WTC11 (cell line): ENCODE data around the gene TMED4. TPM values are rescaled to one million over a fixed set of nuclear protein-coding genes. Genes with fewer than 3 reads are reported as not detected.

ENCODE experiments used
- ATAC-seq: fragments of 200-7000 bp; cut with Tn5 transposase; 2 replicates; pipeline ENCODE4 v1.10.0; 2021; ENCODE audit warnings: mild to moderate bottlenecking, moderate library complexity
- CTCF ChIA-PET: fragments of 300-600 bp; sonication (Branson Sonifier 250); formaldehyde crosslinking; loops from one replicate; lab custom pipeline; 2021; ENCODE audit warnings: antibody characterized with exemption; lab: Charles Lee
- POLR2A ChIA-PET: fragments of 350-600 bp; sonication (Branson Sonifier 250); formaldehyde crosslinking; loops from one replicate; lab custom pipeline; 2021; ENCODE audit warnings: antibody characterized with exemption; lab: Charles Lee
- DNase-seq: peaks from one replicate; pipeline ENCODE4 v3.0.0; 2021; ENCODE audit warnings: low spot score
- H3K27ac Mint-ChIP-seq: 2 replicates; pipeline ENCODE4 v1.8.0; 2021; ENCODE audit warnings: mixed read lengths
- H3K27me3 Mint-ChIP-seq: 2 replicates; pipeline ENCODE4 v1.8.0; 2021; ENCODE audit warnings: low read depth, mild to moderate bottlenecking, moderate library complexity, mixed read lengths
- H3K36me3 Mint-ChIP-seq: 2 replicates; pipeline ENCODE4 v1.8.0; 2021; ENCODE audit warnings: mixed read lengths
- H3K4me1 Mint-ChIP-seq: 2 replicates; pipeline ENCODE4 v1.8.0; 2022; ENCODE audit warnings: mixed read lengths
- H3K4me3 Mint-ChIP-seq: 2 replicates; pipeline ENCODE4 v1.8.0; 2021; ENCODE audit warnings: mild to moderate bottlenecking, moderate library complexity, mixed read lengths
- H3K9me3 Mint-ChIP-seq: 2 replicates; pipeline ENCODE4 v1.8.0; 2021; ENCODE audit warnings: mixed read lengths
- E2F4 ChIP-seq: sonication (generic); formaldehyde crosslinking; IDR thresholded peaks from 2 replicates; pipeline ENCODE4 v1.8.1; 2022; ENCODE audit warnings: low read depth, mild to moderate bottlenecking, moderate library complexity, missing genetic modification reagents, borderline replicate concordance
- ETV6 ChIP-seq: sonication (generic); formaldehyde crosslinking; IDR thresholded peaks from 2 replicates; pipeline ENCODE4 v1.8.1; 2022; ENCODE audit warnings: mild to moderate bottlenecking, missing genetic modification reagents
- FOXP1 ChIP-seq: sonication (generic); formaldehyde crosslinking; IDR thresholded peaks from 2 replicates; pipeline ENCODE4 v1.8.0; 2022; ENCODE audit warnings: missing genetic modification reagents, mild to moderate bottlenecking, moderate library complexity, borderline replicate concordance
- GABPB1 ChIP-seq: sonication (generic); formaldehyde crosslinking; IDR thresholded peaks from 2 replicates; pipeline ENCODE4 v1.8.1; 2023; ENCODE audit warnings: mild to moderate bottlenecking, missing genetic modification reagents
- NR1H2 ChIP-seq: sonication (generic); formaldehyde crosslinking; IDR thresholded peaks from 2 replicates; pipeline ENCODE4 v1.9.0; 2021; ENCODE audit warnings: mild to moderate bottlenecking, moderate library complexity, missing genetic modification reagents
- PRDM15 ChIP-seq: sonication (generic); formaldehyde crosslinking; IDR thresholded peaks from 2 replicates; pipeline ENCODE4 v1.8.0; 2022; ENCODE audit warnings: missing genetic modification reagents
- SMAD3 ChIP-seq: sonication (generic); formaldehyde crosslinking; IDR thresholded peaks from 2 replicates; pipeline ENCODE4 v1.8.0; 2022; ENCODE audit warnings: missing genetic modification reagents, mild to moderate bottlenecking, borderline replicate concordance
- TCF7 ChIP-seq: sonication (generic); formaldehyde crosslinking; IDR thresholded peaks from 2 replicates; pipeline ENCODE4 v1.8.0; 2022; ENCODE audit warnings: mild to moderate bottlenecking, low read depth, missing genetic modification reagents, moderate library complexity
- TEAD4 ChIP-seq: sonication (generic); formaldehyde crosslinking; IDR thresholded peaks from 2 replicates; pipeline ENCODE4 v1.8.0; 2022; ENCODE audit warnings: mild to moderate bottlenecking, missing genetic modification reagents
- TP53 ChIP-seq: sonication (generic); formaldehyde crosslinking; IDR thresholded peaks from 2 replicates; pipeline ENCODE4 v1.8.1; 2023; ENCODE audit warnings: mild to moderate bottlenecking, missing genetic modification reagents
- ZNF138 ChIP-seq: sonication (generic); formaldehyde crosslinking; conservative IDR thresholded peaks from 2 replicates; pipeline ENCODE4 v1.8.1; 2022; ENCODE audit warnings: mild to moderate bottlenecking, moderate library complexity, missing genetic modification reagents
- ZNF219 ChIP-seq: sonication (generic); formaldehyde crosslinking; IDR thresholded peaks from 2 replicates; pipeline ENCODE4 v1.8.0; 2023; ENCODE audit warnings: missing genetic modification reagents, mild to moderate bottlenecking, borderline replicate concordance
- total RNA-seq: library from RNA; stranded (reverse); gene quantifications from 3 replicates; pipeline ENCODE4 v1.2.3, GENCODE V29; 2021
- TF ChIP-seq, protein P1 (sequence below): fragments of 250-450 bp; sonication (Bioruptor Pico); IDR thresholded peaks from 2 replicates; pipeline ENCODE4 v1.9.0; 2021; ENCODE audit warnings: mild to moderate bottlenecking
- TF ChIP-seq, protein P2 (sequence below): fragments of 250-450 bp; sonication (Bioruptor Pico); IDR thresholded peaks from 2 replicates; pipeline ENCODE4 v1.8.0; 2021; ENCODE audit warnings: mild to moderate bottlenecking
- TF ChIP-seq, protein P3 (sequence below): sonication (generic); formaldehyde crosslinking; IDR thresholded peaks from 2 replicates; pipeline ENCODE4 v1.8.1; 2023; ENCODE audit warnings: mild to moderate bottlenecking, moderate library complexity, missing genetic modification reagents
- TF ChIP-seq, protein P4 (sequence below): fragments of 250-450 bp; sonication (Bioruptor Pico); IDR thresholded peaks from 2 replicates; pipeline ENCODE4 v1.9.0; 2021; ENCODE audit warnings: mild to moderate bottlenecking, borderline replicate concordance

Gene TMED4
- total RNA-seq, 1 experiment from 2014 or later = 58.6 TPM

GRCh38 chr7:44573464-44574286, 8.4 kb downstream of the TMED4 start, which contains the start of gene DDX56 (continued):
- no peak for TF ChIP-seq PRDM15 (CRISPR knock-in tag)
- no peak for TF ChIP-seq ZNF138
- TF ChIP-seq, protein P1, sequence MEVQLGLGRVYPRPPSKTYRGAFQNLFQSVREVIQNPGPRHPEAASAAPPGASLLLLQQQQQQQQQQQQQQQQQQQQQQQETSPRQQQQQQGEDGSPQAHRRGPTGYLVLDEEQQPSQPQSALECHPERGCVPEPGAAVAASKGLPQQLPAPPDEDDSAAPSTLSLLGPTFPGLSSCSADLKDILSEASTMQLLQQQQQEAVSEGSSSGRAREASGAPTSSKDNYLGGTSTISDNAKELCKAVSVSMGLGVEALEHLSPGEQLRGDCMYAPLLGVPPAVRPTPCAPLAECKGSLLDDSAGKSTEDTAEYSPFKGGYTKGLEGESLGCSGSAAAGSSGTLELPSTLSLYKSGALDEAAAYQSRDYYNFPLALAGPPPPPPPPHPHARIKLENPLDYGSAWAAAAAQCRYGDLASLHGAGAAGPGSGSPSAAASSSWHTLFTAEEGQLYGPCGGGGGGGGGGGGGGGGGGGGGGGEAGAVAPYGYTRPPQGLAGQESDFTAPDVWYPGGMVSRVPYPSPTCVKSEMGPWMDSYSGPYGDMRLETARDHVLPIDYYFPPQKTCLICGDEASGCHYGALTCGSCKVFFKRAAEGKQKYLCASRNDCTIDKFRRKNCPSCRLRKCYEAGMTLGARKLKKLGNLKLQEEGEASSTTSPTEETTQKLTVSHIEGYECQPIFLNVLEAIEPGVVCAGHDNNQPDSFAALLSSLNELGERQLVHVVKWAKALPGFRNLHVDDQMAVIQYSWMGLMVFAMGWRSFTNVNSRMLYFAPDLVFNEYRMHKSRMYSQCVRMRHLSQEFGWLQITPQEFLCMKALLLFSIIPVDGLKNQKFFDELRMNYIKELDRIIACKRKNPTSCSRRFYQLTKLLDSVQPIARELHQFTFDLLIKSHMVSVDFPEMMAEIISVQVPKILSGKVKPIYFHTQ = no peak
- no peak; the same call in 1 of the 2 replicates for TF ChIP-seq TCF7 (CRISPR knock-in tag)
- TF ChIP-seq, protein P2, sequence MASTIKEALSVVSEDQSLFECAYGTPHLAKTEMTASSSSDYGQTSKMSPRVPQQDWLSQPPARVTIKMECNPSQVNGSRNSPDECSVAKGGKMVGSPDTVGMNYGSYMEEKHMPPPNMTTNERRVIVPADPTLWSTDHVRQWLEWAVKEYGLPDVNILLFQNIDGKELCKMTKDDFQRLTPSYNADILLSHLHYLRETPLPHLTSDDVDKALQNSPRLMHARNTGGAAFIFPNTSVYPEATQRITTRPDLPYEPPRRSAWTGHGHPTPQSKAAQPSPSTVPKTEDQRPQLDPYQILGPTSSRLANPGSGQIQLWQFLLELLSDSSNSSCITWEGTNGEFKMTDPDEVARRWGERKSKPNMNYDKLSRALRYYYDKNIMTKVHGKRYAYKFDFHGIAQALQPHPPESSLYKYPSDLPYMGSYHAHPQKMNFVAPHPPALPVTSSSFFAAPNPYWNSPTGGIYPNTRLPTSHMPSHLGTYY (CRISPR knock-in tag) = no peak
- TF ChIP-seq ETV6 (CRISPR knock-in tag) = peak; percentile 98
- TF ChIP-seq, protein P3, sequence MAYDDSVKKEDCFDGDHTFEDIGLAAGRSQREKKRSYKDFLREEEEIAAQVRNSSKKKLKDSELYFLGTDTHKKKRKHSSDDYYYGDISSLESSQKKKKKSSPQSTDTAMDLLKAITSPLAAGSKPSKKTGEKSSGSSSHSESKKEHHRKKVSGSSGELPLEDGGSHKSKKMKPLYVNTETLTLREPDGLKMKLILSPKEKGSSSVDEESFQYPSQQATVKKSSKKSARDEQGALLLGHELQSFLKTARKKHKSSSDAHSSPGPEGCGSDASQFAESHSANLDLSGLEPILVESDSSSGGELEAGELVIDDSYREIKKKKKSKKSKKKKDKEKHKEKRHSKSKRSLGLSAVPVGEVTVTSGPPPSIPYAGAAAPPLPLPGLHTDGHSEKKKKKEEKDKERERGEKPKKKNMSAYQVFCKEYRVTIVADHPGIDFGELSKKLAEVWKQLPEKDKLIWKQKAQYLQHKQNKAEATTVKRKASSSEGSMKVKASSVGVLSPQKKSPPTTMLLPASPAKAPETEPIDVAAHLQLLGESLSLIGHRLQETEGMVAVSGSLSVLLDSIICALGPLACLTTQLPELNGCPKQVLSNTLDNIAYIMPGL (CRISPR knock-in tag) = no peak
- TF ChIP-seq FOXP1 (CRISPR knock-in tag) = peak; percentile 92
- no peak; the same call in 1 of the 2 replicates for TF ChIP-seq TEAD4 (CRISPR knock-in tag)
- peak; percentile 77; the same call in 1 of the 2 replicates for TF ChIP-seq SMAD3 (CRISPR knock-in tag)
- TF ChIP-seq GABPB1 (CRISPR knock-in tag) = peak; percentile 83

- Mint-ChIP-seq H3K36me3 (peaks cover 65% of the 10 kb centered on the region), H3K9me3 (no peaks in the 10 kb centered on the region), H3K27ac (peak overlapping the region; percentile 91; the same call in 1 of the 2 replicates), H3K27me3 (no peaks in the 10 kb centered on the region), H3K4me3 (peak overlapping the region; percentile 89), H3K4me1 (peaks cover 23% of the 10 kb centered on the region)
- no peak for TF ChIP-seq E2F4 (CRISPR knock-in tag)
- TF ChIP-seq NR1H2 = no peak
- TF ChIP-seq, protein P4, sequence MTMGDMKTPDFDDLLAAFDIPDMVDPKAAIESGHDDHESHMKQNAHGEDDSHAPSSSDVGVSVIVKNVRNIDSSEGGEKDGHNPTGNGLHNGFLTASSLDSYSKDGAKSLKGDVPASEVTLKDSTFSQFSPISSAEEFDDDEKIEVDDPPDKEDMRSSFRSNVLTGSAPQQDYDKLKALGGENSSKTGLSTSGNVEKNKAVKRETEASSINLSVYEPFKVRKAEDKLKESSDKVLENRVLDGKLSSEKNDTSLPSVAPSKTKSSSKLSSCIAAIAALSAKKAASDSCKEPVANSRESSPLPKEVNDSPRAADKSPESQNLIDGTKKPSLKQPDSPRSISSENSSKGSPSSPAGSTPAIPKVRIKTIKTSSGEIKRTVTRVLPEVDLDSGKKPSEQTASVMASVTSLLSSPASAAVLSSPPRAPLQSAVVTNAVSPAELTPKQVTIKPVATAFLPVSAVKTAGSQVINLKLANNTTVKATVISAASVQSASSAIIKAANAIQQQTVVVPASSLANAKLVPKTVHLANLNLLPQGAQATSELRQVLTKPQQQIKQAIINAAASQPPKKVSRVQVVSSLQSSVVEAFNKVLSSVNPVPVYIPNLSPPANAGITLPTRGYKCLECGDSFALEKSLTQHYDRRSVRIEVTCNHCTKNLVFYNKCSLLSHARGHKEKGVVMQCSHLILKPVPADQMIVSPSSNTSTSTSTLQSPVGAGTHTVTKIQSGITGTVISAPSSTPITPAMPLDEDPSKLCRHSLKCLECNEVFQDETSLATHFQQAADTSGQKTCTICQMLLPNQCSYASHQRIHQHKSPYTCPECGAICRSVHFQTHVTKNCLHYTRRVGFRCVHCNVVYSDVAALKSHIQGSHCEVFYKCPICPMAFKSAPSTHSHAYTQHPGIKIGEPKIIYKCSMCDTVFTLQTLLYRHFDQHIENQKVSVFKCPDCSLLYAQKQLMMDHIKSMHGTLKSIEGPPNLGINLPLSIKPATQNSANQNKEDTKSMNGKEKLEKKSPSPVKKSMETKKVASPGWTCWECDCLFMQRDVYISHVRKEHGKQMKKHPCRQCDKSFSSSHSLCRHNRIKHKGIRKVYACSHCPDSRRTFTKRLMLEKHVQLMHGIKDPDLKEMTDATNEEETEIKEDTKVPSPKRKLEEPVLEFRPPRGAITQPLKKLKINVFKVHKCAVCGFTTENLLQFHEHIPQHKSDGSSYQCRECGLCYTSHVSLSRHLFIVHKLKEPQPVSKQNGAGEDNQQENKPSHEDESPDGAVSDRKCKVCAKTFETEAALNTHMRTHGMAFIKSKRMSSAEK (CRISPR knock-in tag) = no peak
- TF ChIP-seq TP53 (CRISPR knock-in tag) = no peak
- TF ChIP-seq ZNF219 (CRISPR knock-in tag) = no peak
- ATAC-seq = no peak
- no peak for DNase-seq
- ChIA-PET POLR2A (interaction anchor here (1.5 kb wide), 1 partner anchor 34 kb away, joined by 5 read pairs; the partner anchor contains the start of gene OGDH), CTCF (no interaction called here)
Observed at GRCh38 chr7:44572771-44573170, 9.3 kb downstream of the TMED4 start.
